ENCODE data around the gene CHCHD4.

Gene CHCHD4

DNA sequence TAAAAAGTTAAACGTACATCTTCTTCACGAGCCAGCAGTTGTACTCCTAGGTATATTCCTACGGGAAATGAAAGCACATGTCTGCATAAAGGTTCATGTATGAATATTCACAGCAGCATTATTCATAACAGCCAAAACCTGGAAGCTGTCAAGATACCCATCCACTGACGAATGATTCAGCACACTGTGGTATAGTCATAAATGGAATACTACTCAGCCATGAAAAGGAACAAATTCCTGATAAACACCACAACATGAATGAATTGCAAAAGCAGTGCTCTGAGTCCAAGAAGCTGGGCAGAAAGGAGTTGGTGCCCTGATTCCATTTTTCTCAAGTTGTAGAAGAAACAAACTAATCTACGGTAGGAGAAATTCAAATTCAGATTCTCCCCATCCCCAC is 4.1 kb upstream of the CHCHD4 start:
- Histone ChIP-seq H3K36me3 (ENCODE audit: control insufficient read depth, insufficient read depth, low read length) (no peaks in the 10 kb centered on the region), H3K27ac (no peak overlapping the region)

DNA sequence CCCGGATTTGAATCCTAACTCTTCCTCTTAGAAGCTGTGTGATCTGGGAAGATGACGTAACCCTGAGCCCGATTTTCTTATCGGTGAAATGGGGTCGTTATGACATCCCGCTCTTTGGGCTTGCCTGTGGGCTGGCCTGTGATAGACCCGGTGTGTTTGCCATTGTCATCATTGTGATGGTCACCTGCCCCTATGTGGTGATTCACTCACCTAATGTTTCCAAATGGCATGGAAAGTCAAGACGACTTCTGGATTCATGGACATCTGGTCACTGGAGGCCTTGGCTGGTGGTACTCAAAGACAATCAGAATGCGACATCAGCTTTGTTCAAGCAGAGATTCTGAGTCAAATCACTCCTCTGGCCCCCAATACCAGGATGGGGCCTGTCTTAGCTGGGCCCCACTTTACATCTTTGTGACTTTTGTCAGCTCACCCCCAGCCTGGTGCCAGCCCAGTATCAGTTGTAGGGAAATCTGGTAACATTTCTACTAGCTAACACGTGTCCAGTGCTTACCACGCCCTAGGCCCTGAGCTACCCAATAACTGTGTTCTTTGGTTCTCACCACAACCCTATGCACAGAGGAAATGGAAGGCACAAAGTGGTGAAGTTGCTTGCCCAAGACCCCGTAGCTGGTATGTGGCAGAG is 3.0 kb upstream of the CHCHD4 start:
- no peak overlapping the region for H3K4me3 ChIP-seq (ENCODE audit: low read depth, low read length)
- H3K36me3 ChIP-seq (ENCODE audit: control insufficient read depth, insufficient read depth, low read length), result no peaks in the 10 kb centered on the region
- no peaks in the 10 kb centered on the region for H3K27me3 ChIP-seq (ENCODE audit: control insufficient read depth, insufficient read depth, low read length)
- no peak overlapping the region for H3K9ac ChIP-seq
- no peak overlapping the region for H3K4me2 ChIP-seq (ENCODE audit: low read length)
- H3K4me1 ChIP-seq, result peaks cover 16% of the 10 kb centered on the region
- no peak overlapping the region for H2AFZ ChIP-seq
- no peaks in the 10 kb centered on the region for H3K9me3 ChIP-seq (ENCODE audit: control insufficient read depth, low read length)
- TF ChIP-seq, protein P1, sequence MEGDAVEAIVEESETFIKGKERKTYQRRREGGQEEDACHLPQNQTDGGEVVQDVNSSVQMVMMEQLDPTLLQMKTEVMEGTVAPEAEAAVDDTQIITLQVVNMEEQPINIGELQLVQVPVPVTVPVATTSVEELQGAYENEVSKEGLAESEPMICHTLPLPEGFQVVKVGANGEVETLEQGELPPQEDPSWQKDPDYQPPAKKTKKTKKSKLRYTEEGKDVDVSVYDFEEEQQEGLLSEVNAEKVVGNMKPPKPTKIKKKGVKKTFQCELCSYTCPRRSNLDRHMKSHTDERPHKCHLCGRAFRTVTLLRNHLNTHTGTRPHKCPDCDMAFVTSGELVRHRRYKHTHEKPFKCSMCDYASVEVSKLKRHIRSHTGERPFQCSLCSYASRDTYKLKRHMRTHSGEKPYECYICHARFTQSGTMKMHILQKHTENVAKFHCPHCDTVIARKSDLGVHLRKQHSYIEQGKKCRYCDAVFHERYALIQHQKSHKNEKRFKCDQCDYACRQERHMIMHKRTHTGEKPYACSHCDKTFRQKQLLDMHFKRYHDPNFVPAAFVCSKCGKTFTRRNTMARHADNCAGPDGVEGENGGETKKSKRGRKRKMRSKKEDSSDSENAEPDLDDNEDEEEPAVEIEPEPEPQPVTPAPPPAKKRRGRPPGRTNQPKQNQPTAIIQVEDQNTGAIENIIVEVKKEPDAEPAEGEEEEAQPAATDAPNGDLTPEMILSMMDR (IDR thresholded peaks at IDR 0.05), result no peak
- H3K79me2 ChIP-seq, result peaks cover 39% of the 10 kb centered on the region
- H3K27ac ChIP-seq, result no peak overlapping the region

More for the DNA sequence above, 4.1 kb upstream of the CHCHD4 start:
- no peaks in the 10 kb centered on the region for H3K27me3 ChIP-seq (ENCODE audit: control insufficient read depth, insufficient read depth, low read length)
- peaks cover 36% of the 10 kb centered on the region for H3K79me2 ChIP-seq
- H3K9ac ChIP-seq, result no peak overlapping the region
- H2AFZ ChIP-seq, result no peak overlapping the region
- TF ChIP-seq, protein P1 (IDR thresholded peaks at IDR 0.05), result no peak
- H3K4me2 ChIP-seq (ENCODE audit: low read length), result no peak overlapping the region
- no peaks in the 10 kb centered on the region for H3K9me3 ChIP-seq (ENCODE audit: control insufficient read depth, low read length)
- H3K4me1 ChIP-seq, result peaks cover 9% of the 10 kb centered on the region
- H3K4me3 ChIP-seq (ENCODE audit: low read depth, low read length), result no peak overlapping the region

DNA sequence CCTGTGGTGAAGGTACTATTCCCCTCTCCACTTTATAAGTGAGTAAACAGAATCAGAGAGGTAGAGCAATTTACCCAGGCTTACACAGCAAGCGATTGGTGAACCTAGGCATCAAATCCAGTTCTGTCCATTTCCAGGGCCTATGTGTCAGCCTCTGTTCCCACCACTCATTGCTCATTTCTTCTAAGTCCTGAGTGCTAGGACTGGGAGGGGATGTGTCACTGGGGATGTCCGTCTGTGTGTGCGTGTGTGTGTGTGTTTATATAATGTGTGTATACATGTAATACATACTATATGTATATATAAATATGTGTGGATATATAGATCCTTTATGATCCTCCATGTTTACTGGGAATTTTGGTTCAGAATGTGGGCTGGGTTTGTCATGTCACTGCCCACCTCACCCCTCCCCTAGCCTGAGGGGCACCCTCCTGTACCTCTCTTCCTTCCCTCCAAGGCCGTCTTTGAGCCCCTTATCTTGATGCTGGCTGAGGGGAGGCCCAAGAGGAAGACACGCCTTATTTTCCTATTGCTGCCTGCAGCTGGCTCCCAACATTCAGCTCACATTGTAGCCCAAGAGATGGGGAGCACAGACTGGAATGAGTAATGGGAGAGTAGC is 2.3 kb upstream of the CHCHD4 start:
- Histone ChIP-seq H3K27ac (no peak overlapping the region), H3K9me3 (ENCODE audit: control insufficient read depth, low read length) (no peaks in the 10 kb centered on the region), H3K4me3 (ENCODE audit: low read depth, low read length) (no peak overlapping the region), H3K9ac (no peak overlapping the region), H3K4me1 (peaks cover 20% of the 10 kb centered on the region), H3K27me3 (ENCODE audit: control insufficient read depth, insufficient read depth, low read length) (no peaks in the 10 kb centered on the region), H3K36me3 (ENCODE audit: control insufficient read depth, insufficient read depth, low read length) (no peaks in the 10 kb centered on the region), H2AFZ (no peak overlapping the region), H3K4me2 (ENCODE audit: low read length) (no peak overlapping the region), H3K79me2 (peaks cover 39% of the 10 kb centered on the region)
- TF ChIP-seq, protein P1 (IDR thresholded peaks at IDR 0.05), result no peak

DNA sequence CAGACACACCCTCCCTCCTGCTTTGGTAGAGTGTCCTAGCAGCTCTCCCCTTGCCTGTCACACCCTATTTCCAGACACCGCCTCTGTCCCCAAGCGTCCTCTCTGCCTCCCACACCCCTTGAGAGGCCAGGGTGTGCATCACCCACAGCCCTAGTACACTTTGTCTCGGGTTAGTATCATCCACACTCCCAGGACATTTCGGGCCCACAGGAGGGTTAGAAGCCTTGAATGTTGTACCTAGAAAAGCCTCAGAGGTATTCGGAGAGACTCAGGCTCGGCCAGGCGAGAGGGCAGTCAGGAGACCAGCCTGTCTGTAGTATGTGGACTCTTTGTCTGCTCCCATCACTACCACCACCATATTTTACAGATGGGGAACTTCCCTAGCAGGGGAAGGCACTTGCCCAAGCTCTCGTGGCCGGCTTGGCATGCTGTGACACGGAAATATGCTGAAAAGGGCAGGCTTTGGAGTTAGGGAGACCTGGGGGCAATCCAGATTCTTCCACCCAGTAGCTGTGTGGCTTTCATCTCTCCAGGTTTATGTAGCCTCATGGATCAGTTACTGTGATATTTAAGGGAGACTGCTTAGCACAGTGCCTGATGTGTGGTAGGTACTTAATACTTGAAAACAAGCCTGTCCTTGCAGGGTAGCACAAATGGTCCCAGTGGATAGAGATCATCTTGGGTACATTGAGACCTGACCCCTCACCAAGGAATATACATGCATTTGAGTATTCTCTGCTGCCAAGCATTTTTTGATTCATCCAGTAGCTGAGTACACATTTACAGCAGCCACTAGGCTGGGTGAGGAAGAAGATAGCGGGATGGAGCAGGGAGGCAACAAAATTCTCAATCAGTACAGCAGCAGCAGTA is 1.6 kb upstream of the CHCHD4 start:
- Histone ChIP-seq H3K4me2 (ENCODE audit: low read length) (peak overlapping the region; percentile 90), H3K27me3 (ENCODE audit: control insufficient read depth, insufficient read depth, low read length) (no peaks in the 10 kb centered on the region), H3K27ac (peak overlapping the region; percentile 94), H3K79me2 (peaks cover 39% of the 10 kb centered on the region), H3K4me3 (ENCODE audit: low read depth, low read length) (peak overlapping the region; percentile 84), H3K9me3 (ENCODE audit: control insufficient read depth, low read length) (no peaks in the 10 kb centered on the region), H2AFZ (no peak overlapping the region), H3K4me1 (peaks cover 27% of the 10 kb centered on the region), H3K9ac (no peak overlapping the region), H3K36me3 (ENCODE audit: control insufficient read depth, insufficient read depth, low read length) (no peaks in the 10 kb centered on the region)
- TF ChIP-seq, protein P1 (IDR thresholded peaks at IDR 0.05), result no peak
